Upper lobe of right lung (tissue), 1 donor: ENCODE results near the gene PDE8A. TPM values are rescaled to one million over a fixed set of nuclear protein-coding genes. Genes with fewer than 3 reads are reported as not detected.

ENCODE experiments used
- ATAC-seq: fragments of 200-7000 bp; cut with Tn5 transposase; one replicate; pipeline ENCODE4 v1.9.1; 2020; ENCODE audit warnings: mild to moderate bottlenecking, moderate library complexity
- DNase-seq: peaks from one replicate; pipeline ENCODE4 v3.0.0-alpha.2; 2020
- H3K27ac ChIP-seq: fragments of 200-600 bp; one replicate; pipeline ENCODE4 v1.8.0; 2022
- H3K27me3 ChIP-seq: fragments of 200-600 bp; one replicate; pipeline ENCODE4 v1.8.0; 2022; ENCODE audit warnings: mild to moderate bottlenecking
- H3K36me3 ChIP-seq: fragments of 200-600 bp; one replicate; pipeline ENCODE4 v1.8.0; 2022
- H3K4me1 ChIP-seq: fragments of 200-600 bp; one replicate; pipeline ENCODE4 v1.8.0; 2022
- H3K4me3 ChIP-seq: fragments of 200-600 bp; one replicate; pipeline ENCODE4 v1.8.0; 2022; ENCODE audit warnings: mild to moderate bottlenecking
- H3K9me3 ChIP-seq: fragments of 200-600 bp; one replicate; pipeline ENCODE4 v1.8.0; 2022
- intact Hi-C: fragments of 100-400 bp; cut with DNase I; formaldehyde crosslinking; loops from one replicate; pipeline ENCODE4 v1.11.0; 2022
- total RNA-seq: library from RNA; stranded (reverse); fragmentation: NEBNext Ultra II Directional; extraction: Animal tissue kit (Norgen Biotek cat#: 25700); gene quantifications from one replicate; pipeline ENCODE4 v1.2.1, GENCODE V29; 2021
- TF ChIP-seq, protein P1 (sequence below): fragments of 200-600 bp; IDR thresholded peaks from one replicate; pipeline ENCODE4 v1.8.0; 2022; ENCODE audit warnings: antibody characterized with exemption
- donor health status: DM: no; HTN: yes; CAD: no; lungs with severe emphysema.

Gene PDE8A
- total RNA-seq, 1 donor from 2014 or later, result 54.7 TPM

- no peak for ATAC-seq
- DNase-seq, result no peak
Measured at GRCh38 chr15:84973492-84974460, 7.9 kb upstream of the PDE8A start.

DNA sequence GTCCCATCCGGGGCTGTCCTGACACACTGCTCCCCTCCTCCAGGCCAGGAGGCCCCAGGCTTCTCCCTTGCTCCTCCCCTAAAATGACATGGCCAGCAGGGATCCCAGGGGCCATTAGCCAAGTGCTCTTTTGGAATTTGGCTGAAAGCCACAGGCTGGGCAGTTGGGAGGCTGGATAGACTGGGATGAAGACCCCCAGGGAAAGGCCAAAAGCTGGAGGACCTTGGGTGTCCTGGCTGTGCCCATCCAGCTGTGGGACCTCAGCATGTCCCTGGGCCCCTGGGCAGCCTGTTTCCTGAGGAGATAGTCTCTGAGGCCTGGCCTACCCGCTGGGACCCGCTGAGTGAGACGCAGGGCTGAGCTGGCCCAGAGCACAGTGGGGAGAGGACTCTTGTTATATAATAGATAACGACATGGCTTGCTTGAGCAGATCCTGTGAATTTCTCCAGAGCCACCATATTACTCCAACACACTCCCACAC lies 5.7 kb upstream of the PDE8A start:
- no peak for ATAC-seq
- intact Hi-C loops, result no loop called here
- DNase-seq, result no peak
- TF ChIP-seq, protein P1, sequence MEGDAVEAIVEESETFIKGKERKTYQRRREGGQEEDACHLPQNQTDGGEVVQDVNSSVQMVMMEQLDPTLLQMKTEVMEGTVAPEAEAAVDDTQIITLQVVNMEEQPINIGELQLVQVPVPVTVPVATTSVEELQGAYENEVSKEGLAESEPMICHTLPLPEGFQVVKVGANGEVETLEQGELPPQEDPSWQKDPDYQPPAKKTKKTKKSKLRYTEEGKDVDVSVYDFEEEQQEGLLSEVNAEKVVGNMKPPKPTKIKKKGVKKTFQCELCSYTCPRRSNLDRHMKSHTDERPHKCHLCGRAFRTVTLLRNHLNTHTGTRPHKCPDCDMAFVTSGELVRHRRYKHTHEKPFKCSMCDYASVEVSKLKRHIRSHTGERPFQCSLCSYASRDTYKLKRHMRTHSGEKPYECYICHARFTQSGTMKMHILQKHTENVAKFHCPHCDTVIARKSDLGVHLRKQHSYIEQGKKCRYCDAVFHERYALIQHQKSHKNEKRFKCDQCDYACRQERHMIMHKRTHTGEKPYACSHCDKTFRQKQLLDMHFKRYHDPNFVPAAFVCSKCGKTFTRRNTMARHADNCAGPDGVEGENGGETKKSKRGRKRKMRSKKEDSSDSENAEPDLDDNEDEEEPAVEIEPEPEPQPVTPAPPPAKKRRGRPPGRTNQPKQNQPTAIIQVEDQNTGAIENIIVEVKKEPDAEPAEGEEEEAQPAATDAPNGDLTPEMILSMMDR, result no peak
- Histone ChIP-seq H3K27ac (no peak overlapping the region), H3K36me3 (no peaks in the 10 kb centered on the region), H3K4me1 (peaks cover 8% of the 10 kb centered on the region), H3K4me3 (no peak overlapping the region), H3K9me3 (no peaks in the 10 kb centered on the region), H3K27me3 (no peaks in the 10 kb centered on the region)

More at GRCh38 chr15:84973492-84974460, 7.9 kb upstream of the PDE8A start:
- intact Hi-C loops, result no loop called here
- no peak overlapping the region for H3K27ac ChIP-seq
- H3K4me1 ChIP-seq, result no peaks in the 10 kb centered on the region
- H3K4me3 ChIP-seq, result no peak overlapping the region
- no peaks in the 10 kb centered on the region for H3K9me3 ChIP-seq
- no peaks in the 10 kb centered on the region for H3K36me3 ChIP-seq
- TF ChIP-seq, protein P1, result no peak
- no peaks in the 10 kb centered on the region for H3K27me3 ChIP-seq

DNA sequence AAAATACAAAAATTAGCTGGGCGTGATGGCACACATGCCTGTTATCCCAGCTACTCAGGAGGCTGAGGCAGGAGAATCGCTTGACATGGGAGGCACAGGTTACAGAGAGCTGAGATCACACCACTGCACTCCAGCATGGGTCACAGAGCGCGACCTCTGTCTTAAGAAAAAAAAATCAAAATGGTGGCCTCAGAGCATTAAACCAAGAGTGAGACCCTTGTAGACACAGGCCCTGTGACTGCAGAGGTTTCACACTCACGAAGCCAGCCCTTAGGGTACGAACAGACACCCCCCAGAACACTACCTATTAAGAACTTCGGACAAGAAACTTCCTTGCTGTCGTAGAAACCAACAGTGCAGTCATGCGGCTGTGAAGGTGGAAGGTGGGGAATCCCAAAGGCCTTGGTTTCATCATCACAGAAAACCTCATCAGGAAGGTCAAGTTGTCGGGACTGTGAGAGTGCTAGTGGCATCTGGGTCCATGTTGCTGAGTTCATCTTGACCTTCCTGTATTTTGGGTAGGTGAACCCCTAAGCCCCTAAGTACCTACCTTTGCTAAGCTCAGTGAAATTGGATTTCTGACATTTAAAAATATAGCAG lies 4.8 kb upstream of the PDE8A start:
- intact Hi-C loops, result no loop called here
- peaks cover 8% of the 10 kb centered on the region for H3K4me1 ChIP-seq
- no peaks in the 10 kb centered on the region for H3K9me3 ChIP-seq
- H3K4me3 ChIP-seq, result no peak overlapping the region
- DNase-seq (no peak), ATAC-seq (no peak)
- TF ChIP-seq, protein P1, result no peak
- H3K36me3 ChIP-seq, result no peaks in the 10 kb centered on the region
- no peaks in the 10 kb centered on the region for H3K27me3 ChIP-seq
- no peak overlapping the region for H3K27ac ChIP-seq

GRCh38 chr15:84979651-84980050 lies 2.0 kb upstream of the PDE8A start:
- Histone ChIP-seq H3K4me3 (peak overlapping the region; percentile 95), H3K27me3 (no peaks in the 10 kb centered on the region), H3K27ac (no peak overlapping the region), H3K4me1 (peaks cover 24% of the 10 kb centered on the region), H3K36me3 (no peaks in the 10 kb centered on the region), H3K9me3 (no peaks in the 10 kb centered on the region)
- ATAC-seq (no peak), DNase-seq (peak; percentile 65)
- TF ChIP-seq, protein P1, result no peak
- intact Hi-C loops, result no loop called here

GRCh38 chr15:84980196-84981053 lies 1.2 kb upstream of the PDE8A start:
- DNase-seq, result peak; percentile 94
- Histone ChIP-seq H3K36me3 (no peaks in the 10 kb centered on the region), H3K4me3 (peak overlapping the region; percentile 95), H3K27ac (peak overlapping the region; percentile 93), H3K4me1 (peaks cover 27% of the 10 kb centered on the region), H3K9me3 (no peaks in the 10 kb centered on the region), H3K27me3 (no peaks in the 10 kb centered on the region)
- intact Hi-C loops, result no loop called here
- peak; percentile 77 for ATAC-seq
- TF ChIP-seq, protein P1, result no peak
